GM18508 (cell line): ENCODE measurements around the gene STX7.
A peak's percentile ranks its signal among the peaks of the same experiment; 100 is the strongest.

Experiments
- ATAC-seq: cut with Tn5 transposase; IDR thresholded peaks from one replicate; pipeline ENCODE4 v1.9.1; 2021; ENCODE audit warnings: moderate number of reproducible peaks; ENCODE audit not compliant: insufficient read depth, unreplicated experiment

Gene STX7

DNA sequence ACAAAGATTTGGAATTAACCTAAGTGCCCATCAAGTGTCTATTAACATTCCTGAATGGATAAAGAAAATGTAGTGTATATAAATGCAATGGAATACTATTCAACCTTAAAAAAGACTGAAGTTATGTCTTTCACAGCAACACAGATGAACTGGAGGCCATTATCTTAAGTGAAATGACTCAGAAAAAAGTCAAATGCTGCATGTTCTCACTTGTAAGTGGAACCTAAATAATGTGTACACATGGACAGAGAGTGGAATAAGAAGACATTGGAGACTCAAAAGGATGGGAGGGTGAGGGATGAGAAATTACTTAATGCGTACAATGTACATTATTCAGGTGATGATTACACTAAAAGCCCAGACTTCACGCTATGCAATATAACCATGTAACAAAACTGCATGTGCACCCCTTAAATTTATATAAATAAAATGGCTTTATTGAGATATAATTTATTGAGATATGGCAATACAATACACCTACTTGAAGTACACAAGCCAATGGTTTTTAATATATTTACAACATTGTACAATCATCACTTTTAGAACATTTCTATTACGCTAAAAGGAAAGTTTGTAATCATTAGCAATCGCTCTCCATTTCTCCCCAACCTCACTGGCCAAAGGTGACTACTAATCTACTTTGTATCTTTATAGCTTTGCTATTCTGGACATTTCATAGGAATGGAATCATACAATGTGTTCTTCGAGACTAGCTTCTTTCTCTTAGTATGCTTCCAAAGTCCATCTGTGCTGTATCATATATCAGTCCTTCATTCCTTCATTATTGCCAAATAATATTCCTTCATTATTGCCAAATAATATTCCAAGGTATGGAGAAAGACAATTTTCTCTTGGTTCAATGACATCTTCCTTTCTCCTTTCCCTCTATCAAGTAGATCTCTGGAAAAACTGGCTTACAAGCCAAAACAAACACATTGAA is 5.8 kb downstream of the STX7 start:
- ATAC-seq = no peak

DNA sequence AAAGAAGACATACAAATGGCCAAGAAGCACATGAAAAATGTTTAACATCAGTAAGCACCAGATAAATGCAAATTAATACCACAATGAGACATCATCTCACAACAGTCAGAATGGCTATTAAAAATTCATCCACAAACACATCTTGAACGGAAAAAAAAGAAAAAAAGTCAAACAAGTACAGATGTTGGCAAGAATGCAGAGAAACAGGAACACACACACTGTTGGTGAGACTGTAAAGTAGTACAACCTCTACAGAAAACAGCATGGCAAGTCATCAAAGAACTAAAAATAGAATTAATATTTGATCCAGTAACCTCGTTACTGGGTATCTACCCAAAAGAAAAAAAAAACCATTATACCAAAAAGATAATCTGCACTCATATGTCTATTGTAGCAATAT is 6.5 kb downstream of the STX7 start:
- no peak for ATAC-seq

DNA sequence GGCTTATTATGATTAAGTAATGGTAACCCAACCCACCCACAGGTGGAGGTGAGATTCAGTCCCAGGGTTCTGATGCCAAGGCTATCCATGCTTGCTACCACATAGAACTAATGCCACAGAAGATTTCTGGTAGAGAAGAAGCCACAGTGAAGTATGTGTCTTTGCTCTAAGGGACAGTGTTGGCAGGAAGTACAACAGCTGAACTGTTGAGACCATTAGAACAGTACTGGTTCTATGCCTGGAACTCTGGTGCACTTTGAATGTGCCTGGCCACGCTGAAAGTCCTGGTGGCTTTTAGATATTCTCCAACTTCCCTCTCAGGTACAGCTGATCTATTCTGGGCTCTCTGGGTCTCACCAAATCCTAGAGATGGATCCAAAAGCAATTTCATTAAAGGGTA is 7.8 kb downstream of the STX7 start:
- no peak for ATAC-seq

DNA sequence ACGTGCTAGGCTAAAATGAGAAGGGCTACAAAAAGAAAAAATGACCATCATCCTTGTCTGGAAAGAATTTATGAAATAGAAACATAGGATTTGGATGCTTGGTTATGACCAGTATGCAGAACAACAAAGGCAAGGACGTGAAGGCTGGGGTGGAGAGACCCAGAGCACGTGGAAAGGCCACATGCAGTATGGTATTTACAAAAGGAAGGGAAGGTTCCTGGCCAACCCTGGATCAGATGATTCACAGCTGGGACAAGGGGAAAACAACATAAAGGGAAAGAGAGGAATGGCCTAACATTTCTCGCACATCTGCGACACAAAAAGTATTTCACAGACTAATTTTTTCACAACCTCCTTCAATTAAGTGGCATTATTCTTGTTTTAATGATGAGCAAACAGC is 8.2 kb downstream of the STX7 start:
- no peak for ATAC-seq

DNA sequence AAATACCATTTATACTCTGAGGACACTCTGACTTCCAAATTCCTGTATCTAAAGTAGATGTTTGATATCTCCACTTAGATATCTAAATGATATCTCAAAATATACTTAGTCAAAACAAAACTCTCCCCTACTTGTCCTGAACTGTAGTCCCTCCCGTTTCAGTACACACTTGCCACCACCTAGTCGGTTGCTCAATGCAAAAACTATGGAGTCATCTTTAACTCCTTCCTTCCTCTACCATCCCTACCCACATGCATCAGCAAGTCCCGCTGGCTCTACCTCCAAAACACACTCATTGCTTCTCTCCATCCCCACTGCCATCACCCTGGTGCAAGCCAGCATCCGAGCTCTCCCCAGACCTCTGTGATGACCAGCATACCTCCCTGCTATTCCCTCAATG is 13.2 kb downstream of the STX7 start:
- ATAC-seq = no peak

DNA sequence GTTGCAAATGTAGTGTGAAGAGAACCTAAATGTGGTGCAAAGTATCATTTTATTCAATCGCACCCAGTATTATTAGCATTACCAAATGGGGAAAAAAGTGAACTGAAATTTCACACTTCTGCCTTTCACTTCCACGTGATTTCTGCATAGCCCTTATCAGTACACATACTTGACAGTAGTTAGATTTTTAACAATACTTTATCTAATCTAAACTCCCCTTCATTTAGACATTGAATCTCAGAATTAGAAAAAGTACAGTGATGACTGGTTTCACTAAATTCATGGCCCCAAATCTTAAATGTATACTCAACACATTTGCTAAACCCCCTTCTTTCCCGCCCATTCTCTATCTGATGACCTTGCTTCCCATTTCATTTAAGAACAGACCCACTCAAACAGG is 14.3 kb downstream of the STX7 start:
- ATAC-seq = peak; percentile 40

DNA sequence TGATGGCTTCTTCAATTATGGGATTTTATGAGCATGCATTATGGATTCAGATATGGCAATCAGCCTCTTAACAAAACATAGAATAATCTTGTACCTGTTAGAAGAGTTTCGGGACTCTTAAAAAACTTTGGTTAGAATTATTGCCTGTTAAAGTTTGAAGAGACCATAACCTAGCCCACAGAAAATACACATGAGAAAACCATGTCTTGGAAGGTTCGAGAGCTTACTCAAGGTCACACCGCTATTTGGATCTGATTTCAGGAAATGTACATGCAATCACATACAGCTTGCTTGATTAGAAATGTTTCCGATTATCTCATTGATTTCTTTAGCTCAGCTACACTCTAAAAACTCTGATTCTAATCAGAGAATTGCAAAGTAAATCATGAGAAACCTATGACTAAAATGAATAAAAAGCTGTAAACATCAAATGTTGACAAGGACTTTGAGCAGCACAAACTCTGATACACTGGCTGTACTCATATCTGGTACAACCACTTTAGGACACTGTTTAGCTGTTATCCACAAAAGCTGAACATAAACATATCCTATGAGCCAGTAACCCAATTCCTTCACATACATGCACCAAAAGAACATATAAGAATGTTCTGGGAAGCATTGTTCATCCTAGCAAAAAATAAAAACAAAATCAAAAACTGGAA is 16.3 kb downstream of the STX7 start:
- no peak for ATAC-seq

DNA sequence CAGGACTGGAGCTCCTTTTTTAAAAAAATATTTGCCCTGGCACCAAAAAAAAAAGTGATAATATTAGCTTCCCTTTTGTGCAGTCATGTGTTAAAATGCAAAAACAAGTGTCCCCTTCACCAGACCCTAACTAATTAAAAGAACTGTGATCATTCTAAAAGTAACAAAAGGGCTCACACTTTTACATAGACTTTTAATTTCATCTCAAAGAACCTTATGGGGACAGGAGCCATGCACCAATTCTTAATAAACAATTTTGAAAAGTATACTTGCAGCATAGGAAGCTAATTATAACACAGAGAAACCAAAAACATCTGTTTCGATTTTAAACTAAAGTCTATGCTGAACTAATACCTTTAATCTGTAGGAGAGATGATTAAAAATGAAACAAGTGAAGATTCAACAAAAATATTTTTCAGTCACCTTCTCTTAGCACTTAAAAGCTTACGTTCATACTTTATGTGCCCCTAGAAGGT is 17.3 kb downstream of the STX7 start:
- ATAC-seq = peak; percentile 33

DNA sequence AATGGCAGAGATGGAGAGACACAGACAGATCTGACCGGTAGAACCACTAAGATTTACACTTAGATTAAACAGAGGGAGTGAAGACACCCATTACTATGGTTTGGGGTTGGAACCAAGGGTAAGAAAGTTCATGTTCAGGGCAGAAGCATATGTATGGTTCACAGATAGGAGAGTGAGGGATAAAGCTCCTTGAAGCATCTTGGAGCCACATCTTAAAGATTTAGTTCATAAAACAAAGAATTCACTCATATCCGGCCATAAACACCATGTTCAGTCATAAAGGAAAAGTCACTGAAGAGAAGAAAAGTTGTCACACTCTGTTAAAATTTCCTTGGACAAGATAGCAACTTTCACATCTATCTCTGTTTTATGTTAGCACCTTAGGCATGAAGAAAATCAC is 18.0 kb downstream of the STX7 start:
- no peak for ATAC-seq

DNA sequence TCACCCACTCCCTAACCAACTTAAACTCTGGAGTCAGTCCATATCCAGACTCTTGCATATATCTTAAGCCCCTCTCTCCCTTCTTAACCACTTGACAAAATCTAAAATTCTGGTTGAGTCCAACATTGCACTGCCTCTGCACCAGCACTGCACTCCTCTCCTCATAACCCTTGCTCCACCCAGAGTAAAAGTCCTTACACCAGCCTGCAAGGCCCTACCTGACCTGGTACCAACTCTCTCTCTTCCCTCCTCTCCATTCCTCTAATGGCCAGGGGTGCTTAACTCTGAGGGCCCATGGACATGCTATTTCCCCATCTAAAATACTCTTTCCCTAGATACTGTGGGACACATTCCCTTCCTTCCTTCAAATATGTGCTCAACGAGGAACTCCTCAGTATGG is 21.0 kb downstream of the STX7 start:
- ATAC-seq = no peak

DNA sequence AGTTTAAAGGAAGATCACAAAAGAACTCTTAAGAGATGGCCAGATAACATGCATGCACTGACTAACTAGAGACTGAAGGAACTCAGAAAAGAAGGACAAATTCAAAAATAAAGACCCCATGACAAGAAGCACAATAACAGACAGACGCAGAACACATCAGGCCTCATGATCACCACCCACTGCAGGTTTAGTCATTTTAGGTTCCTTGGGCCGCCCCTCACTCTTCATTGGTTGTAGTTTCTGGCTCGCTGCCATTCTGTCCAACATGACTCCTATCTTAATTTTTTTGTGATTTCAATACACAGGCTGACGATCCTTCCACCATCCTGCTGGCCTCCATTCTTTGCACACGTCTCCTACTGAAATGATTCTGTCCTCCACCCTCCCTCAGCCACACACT is 21.6 kb downstream of the STX7 start:
- ATAC-seq = no peak

DNA sequence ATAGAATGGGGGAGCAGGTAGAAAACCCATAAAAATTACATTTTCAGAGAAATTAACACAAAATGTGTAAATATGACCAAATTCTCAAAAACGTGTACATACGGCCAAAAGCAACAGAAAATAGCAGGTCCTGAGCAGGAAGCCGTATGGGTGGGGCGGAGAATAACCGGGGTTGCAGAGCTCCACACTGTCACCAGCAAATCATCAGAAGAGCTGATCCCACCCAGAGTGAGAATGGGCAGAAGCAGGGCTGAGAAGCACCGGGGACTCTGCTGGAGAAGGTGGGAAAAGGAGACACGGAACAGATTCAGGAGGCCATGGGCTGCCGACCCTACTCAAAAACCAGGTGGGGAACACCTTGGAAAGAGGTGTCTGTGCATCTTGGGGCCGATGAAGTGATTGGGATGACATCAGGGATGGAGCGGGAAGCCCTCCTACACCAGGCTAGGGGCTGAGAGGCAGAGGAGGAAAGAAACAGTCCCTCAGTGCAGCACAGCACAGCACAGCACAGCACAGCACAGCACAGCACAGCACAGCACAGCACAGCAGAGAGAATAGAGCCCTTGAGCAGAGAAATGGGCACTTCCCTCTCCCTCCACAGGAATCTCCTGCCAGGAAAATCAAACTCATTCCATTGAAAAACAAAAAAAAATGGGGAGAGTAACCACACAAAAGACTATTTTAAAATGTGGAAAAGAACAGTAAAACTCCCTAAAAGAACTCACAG is 22.3 kb downstream of the STX7 start:
- peak; percentile 28 for ATAC-seq

DNA sequence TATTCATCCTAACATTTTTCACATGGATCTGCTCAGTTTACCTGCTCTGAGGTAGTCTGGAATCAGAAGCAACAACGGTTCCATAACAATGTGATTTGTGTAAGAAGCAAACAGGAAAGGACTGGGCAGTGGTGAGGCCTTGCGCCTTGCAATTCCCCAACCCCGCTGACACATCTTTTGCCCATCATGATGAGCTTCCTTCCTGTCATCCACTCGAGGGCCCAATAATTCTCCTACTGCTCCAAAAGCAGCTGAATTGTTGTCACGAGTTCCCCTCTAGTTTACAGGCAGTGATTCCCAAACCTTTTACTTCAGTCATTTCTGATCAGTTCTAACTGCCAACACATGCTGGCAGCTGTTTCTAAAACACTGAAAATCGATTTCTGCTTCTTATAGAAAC is 22.9 kb downstream of the STX7 start:
- no peak for ATAC-seq

DNA sequence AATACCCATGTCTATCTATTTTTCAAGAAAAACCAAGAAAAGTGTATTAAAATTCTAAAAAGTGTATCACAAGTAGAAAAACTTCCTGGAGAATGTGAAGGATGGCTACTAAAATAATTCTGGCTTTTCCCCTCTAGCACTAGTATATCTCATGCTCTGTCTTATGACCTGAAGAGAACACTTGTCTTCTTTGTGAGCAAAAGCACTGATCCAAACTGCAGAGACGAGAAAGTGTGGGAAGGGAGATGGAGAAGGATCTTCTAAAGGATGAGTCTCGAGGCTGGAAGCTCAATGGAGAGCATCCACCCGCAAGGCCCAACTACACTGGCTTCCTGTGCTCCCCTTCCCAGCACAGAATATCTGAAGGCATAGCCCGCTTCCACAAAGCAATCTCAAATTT is 23.5 kb downstream of the STX7 start:
- no peak for ATAC-seq

DNA sequence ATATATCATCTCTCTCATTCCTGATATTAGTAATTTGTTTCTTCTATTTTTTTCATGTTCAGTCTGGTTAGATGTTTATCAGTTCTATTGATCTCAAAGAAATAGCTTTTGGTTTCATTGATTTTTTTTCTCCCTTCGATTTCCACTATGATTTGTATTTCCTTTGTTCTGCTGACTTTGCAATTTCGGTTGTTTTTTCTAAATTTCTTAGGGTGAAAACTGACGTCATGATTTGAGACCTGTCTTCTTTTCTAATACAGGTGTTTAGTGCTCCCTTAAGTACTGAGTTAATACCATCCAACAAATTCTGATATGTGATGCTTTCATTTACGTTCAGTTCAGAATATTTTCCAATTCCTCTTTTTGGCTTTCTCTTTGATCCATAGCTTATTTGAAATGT is 25.2 kb downstream of the STX7 start:
- no peak for ATAC-seq

DNA sequence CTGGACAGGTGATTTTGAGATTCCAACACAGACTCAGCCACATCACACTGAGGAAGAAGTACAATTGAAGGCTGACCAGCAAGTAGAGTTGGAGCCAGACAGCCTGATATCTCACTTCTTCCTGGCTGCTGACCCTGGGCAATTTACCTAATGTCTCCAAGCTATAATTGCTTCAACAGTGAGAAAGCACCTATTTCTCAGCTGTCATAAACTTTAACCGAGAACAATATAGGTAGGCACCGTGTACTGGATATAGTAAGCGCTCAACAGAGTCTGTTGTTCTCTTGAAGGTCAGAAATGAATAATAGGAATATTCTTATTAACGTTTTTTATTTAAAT is 28.3 kb downstream of the STX7 start:
- ATAC-seq = no peak

DNA sequence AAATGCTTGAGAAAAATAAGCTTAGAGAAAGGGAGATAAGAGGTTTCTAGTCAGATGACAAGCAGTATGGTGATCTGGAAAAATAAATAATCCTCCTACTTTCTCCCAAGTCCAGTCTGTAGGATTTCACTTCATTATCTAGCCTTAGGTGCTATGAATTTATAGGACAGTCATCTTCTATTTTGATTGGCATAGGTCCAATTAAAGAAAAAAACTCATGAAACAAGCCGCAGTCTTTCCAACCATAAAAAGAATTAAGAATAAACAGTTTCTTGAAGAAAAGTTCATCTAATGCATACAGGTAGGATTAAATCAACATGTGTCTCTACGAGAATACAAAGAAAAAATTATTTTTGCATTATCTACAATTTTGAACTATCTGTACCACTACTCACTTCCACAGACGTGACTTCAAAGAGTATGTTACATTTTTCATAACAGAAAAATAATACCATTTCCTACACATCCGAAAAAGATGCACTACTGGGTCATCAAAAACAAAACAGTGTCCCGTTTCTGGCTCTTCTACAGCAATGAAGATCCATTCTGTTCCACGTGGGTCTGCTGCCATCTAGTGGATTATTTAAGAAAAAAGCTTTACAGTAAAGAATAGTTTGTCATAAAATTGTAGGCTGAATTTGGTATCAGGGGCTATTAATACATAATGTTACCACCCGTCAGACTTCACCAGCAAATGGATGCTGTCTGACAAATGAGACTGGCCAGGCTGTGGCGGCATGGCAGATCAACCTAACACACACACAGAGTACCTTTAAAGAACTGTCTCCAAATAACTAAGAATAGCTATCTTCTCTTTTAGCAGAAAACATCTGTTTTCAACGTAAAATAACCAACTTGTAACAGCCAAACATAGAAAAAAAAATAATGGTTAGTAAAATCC is 28.9 kb downstream of the STX7 start:
- ATAC-seq = no peak

DNA sequence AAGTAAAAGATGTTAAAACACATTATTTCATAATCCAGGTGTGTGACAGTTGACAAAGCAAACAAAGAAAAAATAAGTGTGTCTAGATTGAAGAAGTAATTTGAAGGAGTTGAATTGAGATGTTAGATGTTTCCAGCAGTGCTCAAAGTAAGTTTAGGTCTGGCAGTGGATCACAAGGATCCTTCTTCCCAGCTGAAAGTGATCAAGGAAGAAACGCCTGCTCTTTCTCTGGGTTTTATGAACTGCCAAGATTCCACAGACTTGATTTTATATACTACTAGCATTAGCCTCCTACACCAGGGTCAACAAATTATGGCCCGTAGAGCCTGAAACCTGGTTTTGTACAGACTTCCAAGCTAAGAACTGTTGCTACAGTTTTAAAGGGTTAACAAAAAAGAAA is 30.3 kb downstream of the STX7 start:
- no peak for ATAC-seq

DNA sequence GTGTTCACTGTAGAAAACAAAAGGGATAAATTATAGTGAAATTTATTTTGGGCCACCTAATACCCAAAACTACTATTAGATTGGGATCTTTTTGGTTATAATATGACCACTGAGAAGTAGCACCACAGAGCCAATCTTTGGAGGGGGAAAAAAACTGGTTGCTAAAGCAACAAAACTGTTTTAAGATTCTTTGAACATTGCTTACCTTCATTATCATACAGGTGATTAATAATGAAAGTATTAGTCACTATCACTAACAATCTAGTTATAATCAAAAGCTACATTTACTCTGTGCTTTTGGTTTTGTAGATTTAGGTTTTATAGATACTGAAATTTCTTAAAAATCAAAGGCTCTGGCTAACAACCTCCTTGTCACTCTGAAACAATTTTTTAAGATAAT is 31.7 kb downstream of the STX7 start:
- no peak for ATAC-seq

DNA sequence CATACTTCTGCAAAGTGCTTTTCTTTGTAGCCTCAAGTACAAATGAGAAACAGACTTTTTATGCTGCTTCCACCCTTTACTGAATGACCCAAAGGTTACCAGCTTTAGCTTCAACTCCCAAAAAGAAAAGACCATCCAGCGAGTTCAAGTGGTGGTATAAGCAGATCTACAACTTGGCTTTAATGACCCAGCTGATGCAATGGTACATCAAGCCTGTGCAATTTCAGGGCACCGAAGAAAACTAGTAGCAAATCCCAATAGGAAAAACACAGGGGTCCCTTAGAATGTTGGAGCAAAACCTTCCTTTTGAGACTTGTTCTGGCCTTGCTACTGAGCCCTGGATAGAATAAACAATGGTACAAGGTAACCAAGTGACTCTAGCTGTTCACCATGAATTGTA is 33.8 kb downstream of the STX7 start:
- ATAC-seq = no peak
